Peyer's patch (tissue), 4 donors: Measurements from ENCODE around the gene RNF13.

Experiments
- CTCF ChIP-seq, 6 experiments: fragments of 450-650 bp in 4 of 6; fragments of 200-600 bp in 2 of 6; sonication (generic) in 1 of 6; IDR thresholded peaks; one replicate each; pipeline ENCODE4 v1.5.1; 2017 to 2019; ENCODE audit warnings: antibody characterized with exemption in 6 of 6, mild to moderate bottlenecking in 3 of 6, moderate library complexity in 1 of 6
- POLR2A ChIP-seq, 2 donors: fragments of 450-650 bp; IDR thresholded peaks; one replicate each; pipeline ENCODE4 v1.5.1; 2017; ENCODE audit warnings: antibody characterized with exemption in 2 of 2, mild to moderate bottlenecking in 2 of 2, moderate library complexity in 2 of 2

DNA sequence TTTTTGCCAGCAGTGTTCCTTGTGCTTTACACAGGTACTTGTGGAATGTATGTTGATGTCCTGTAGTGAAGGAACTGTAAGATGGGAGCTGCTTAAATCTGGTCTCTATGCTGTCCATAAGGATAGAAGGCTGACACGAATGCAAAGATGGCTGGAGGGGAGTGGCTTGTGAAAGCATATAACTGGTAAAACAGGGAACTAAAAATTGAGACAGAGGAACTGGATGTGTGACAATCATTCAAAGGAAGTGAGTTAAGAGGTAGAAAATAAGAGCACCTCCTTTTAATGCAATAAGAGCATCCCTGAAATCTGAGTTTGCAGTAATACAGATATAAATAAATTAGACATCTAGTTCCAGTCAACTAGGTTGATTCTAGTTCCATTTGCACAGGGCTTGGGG lies 35.2 kb downstream of the RNF13 start:
- TF ChIP-seq CTCF (IDR thresholded peaks at IDR 0.05) (no peak), POLR2A (IDR thresholded peaks at IDR 0.05) (no peak)
